Ishikawa (cell line): Measurements from ENCODE around the gene OR6K6.

Source experiments
- CEBPB ChIP-seq: IDR thresholded peaks from 2 replicates; pipeline ENCODE4 v1.6.1; 2012
- CREB1 ChIP-seq: IDR thresholded peaks from 2 replicates; pipeline ENCODE4 v1.6.1; 2012; ENCODE audit warnings: low read depth
- EGR1 ChIP-seq: IDR thresholded peaks from 2 replicates; pipeline ENCODE4 v1.6.1; 2012
- EP300 ChIP-seq: IDR thresholded peaks from 2 replicates; pipeline ENCODE4 v1.6.1; 2012; ENCODE audit warnings: borderline replicate concordance
- FOXM1 ChIP-seq: IDR thresholded peaks from 2 replicates; pipeline ENCODE4 v1.6.1; 2012; ENCODE audit warnings: low read depth, borderline replicate concordance
- NFIC ChIP-seq: IDR thresholded peaks from 2 replicates; pipeline ENCODE4 v1.6.1; 2012
- RAD21 ChIP-seq: IDR thresholded peaks from 2 replicates; pipeline ENCODE4 v1.6.1; 2012; ENCODE audit warnings: low read depth
- TAF1 ChIP-seq: IDR thresholded peaks from 2 replicates; pipeline ENCODE4 v1.6.1; 2012; ENCODE audit warnings: low read depth, mild to moderate bottlenecking
- TCF12 ChIP-seq: IDR thresholded peaks from 2 replicates; pipeline ENCODE4 v1.6.1; 2012; ENCODE audit warnings: low read depth
- TEAD4 ChIP-seq: IDR thresholded peaks from 2 replicates; pipeline ENCODE4 v1.6.1; 2012
- YY1 ChIP-seq: IDR thresholded peaks from 2 replicates; pipeline ENCODE4 v1.6.1; 2012; ENCODE audit warnings: low read depth
- ZBTB7A ChIP-seq: IDR thresholded peaks from 2 replicates; pipeline ENCODE4 v1.6.1; 2012; ENCODE audit warnings: low read depth
- TF ChIP-seq, protein P1 (sequence below): IDR thresholded peaks from 2 replicates; pipeline ENCODE4 v1.6.1; 2012
- TF ChIP-seq, protein P2 (sequence below): IDR thresholded peaks from 2 replicates; pipeline ENCODE4 v1.6.1; 2012; ENCODE audit warnings: low read depth, mild to moderate bottlenecking
- TF ChIP-seq, protein P3 (sequence below): IDR thresholded peaks from 2 replicates; pipeline ENCODE4 v1.6.1; 2012

The OR6K6 gene

DNA sequence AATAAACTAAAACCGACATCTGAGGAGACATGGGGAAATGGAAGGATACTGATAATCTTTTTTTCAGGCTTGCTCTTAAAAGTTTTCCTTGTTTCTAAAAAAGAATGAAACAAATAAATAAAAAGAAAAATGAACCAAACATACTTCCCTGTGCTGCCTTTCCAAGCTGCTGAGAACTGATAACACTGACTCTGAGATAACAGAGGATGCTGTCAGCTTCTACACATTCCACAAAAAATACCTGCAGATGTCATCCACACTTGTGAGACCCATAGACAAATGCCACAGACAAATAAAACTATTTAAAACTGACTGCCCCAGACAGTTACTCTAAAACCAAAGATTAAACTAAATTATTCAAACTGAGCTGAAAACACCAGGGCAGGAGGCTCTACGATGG lies 22.0 kb upstream of the OR6K6 start:
- TF ChIP-seq CEBPB, result no peak
- TF ChIP-seq TEAD4, result no peak
- TF ChIP-seq, protein P1, sequence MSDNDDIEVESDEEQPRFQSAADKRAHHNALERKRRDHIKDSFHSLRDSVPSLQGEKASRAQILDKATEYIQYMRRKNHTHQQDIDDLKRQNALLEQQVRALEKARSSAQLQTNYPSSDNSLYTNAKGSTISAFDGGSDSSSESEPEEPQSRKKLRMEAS, result no peak
- no peak for TF ChIP-seq YY1
- no peak for TF ChIP-seq TAF1
- no peak for TF ChIP-seq NFIC
- no peak for TF ChIP-seq ZBTB7A
- TF ChIP-seq FOXM1, result no peak

DNA sequence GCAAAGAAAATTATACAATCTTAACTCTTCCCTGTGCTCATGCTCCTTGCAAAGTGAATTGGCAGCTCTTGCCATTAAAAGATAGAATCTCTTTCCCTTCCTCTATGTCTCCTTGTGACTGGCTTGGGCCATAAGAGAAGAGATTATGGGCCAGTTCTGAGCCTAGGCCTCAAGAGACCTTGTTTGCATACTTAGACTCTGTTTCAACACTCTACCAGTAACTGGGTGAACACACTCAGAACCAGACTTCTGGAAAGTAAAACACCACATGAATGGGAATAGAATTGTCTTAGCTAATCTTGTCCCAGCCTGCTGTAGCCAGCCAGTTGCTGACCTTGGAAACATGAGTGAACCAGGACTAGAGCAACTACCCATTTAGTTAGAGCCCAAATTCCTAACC lies 18.7 kb upstream of the OR6K6 start:
- no peak for TF ChIP-seq TEAD4
- TF ChIP-seq TAF1, result no peak
- TF ChIP-seq, protein P2, sequence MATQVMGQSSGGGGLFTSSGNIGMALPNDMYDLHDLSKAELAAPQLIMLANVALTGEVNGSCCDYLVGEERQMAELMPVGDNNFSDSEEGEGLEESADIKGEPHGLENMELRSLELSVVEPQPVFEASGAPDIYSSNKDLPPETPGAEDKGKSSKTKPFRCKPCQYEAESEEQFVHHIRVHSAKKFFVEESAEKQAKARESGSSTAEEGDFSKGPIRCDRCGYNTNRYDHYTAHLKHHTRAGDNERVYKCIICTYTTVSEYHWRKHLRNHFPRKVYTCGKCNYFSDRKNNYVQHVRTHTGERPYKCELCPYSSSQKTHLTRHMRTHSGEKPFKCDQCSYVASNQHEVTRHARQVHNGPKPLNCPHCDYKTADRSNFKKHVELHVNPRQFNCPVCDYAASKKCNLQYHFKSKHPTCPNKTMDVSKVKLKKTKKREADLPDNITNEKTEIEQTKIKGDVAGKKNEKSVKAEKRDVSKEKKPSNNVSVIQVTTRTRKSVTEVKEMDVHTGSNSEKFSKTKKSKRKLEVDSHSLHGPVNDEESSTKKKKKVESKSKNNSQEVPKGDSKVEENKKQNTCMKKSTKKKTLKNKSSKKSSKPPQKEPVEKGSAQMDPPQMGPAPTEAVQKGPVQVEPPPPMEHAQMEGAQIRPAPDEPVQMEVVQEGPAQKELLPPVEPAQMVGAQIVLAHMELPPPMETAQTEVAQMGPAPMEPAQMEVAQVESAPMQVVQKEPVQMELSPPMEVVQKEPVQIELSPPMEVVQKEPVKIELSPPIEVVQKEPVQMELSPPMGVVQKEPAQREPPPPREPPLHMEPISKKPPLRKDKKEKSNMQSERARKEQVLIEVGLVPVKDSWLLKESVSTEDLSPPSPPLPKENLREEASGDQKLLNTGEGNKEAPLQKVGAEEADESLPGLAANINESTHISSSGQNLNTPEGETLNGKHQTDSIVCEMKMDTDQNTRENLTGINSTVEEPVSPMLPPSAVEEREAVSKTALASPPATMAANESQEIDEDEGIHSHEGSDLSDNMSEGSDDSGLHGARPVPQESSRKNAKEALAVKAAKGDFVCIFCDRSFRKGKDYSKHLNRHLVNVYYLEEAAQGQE, result no peak
- TF ChIP-seq EGR1, result no peak
- TF ChIP-seq, protein P3, sequence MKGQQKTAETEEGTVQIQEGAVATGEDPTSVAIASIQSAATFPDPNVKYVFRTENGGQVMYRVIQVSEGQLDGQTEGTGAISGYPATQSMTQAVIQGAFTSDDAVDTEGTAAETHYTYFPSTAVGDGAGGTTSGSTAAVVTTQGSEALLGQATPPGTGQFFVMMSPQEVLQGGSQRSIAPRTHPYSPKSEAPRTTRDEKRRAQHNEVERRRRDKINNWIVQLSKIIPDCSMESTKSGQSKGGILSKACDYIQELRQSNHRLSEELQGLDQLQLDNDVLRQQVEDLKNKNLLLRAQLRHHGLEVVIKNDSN, result no peak
- no peak for TF ChIP-seq YY1
- no peak for TF ChIP-seq CREB1
- no peak for TF ChIP-seq EP300
- no peak for TF ChIP-seq TCF12
- no peak for TF ChIP-seq FOXM1
- TF ChIP-seq, protein P1, result no peak
- no peak for TF ChIP-seq CEBPB
- TF ChIP-seq ZBTB7A, result no peak
- no peak for TF ChIP-seq RAD21
- no peak for TF ChIP-seq NFIC

DNA sequence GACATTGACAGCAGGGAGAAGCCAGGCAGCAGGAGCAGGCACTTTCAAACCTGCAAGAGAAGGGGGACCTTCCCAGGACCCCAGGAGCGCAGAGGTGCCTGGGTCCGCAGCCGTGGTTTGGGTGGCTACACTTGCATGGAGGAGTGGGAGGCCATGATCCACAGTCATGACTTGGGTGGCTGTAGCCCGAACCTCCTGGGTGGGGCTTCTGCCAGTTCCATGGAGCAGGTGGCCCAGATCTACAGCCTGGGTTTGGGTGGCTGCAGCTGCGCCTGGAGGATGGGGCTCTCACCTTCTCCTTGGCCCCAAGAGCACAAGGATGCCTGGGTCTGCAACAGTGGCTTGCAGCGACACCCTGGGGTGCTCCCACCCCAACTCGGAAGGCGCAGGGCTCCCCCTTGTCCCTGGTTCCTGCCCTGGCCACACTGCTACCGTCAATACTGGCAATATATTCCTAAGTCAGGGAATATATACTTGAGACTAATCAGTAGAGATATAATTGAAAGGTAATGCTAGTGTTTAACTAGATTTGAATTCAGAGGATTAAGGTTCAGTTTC lies 2.3 kb upstream of the OR6K6 start:
- no peak for TF ChIP-seq TCF12

DNA sequence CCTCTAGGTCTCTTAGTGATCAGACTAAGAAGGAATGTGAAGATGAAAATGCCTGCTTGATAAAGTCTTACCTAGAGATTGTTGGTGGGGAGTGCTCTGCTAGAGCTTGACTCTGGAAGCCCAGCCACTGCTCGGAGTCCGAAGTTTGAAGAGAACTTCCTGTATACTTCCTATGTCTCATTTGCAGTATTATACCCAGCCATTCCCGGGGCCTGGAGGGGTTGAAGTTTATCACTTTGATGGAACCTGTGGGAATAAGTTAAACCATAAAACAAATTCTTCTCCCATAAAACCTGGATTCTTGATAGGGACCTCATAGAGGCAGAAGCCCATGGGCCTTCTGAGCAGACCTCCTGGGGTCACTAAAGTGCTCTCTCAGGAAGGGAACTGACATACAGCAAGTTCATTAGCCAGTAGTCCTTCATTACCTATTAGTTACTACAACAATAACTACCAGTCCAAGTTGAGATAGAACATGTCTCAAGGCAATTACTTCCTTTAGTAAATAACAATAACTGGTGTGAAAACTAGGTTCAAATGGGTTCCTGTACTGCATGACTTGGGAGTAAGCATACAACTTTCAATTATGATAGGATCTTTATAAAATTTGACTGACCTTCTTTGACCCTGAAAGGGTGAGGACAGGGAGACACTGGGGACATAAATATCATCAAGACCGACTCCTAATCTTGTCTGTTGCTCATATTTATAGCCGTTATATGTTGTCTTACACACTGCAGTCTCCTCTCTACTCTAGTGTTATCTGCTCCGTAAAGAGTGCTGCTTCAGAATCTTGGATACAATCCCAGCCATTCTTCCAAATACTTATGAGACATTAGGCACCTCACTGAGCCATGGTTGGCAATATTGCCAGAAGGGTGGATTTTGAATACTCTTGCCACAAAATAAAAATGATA lies 17.7 kb downstream of the OR6K6 start, which contains the start of gene OR6N1:
Gene OR6N1, minus strand, starts transcription at position 246 of the 917 bp plus-strand sequence. CDS start 5,513 bp downstream, outside the sequence.
- TF ChIP-seq CEBPB (no peak), YY1 (no peak), CREB1 (no peak), TAF1 (no peak), EP300 (no peak), NFIC (no peak), RAD21 (no peak), ZBTB7A (no peak), FOXM1 (no peak)
- TF ChIP-seq, protein P1, result no peak
- TF ChIP-seq, protein P2, result no peak
- TF ChIP-seq, protein P3, result no peak

DNA sequence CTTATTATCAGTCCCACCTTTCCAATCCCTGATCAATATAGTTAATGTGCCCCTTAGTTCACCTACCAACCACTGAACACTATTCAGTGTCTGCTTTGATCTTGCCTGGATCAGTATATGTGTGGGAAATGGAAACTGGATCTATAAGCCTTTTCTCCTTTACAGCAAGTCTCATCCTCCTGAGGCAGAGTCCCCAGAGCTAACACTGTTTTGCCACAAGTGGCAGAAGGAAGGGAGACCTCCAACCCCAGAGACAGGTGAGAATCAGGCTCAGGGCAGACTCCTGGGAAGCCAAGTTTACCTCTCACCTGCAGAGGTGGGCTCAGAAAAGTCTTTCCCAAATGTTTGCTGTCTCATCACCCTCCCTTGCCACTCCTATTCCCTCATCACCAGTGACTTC lies 26.6 kb downstream of the OR6K6 start, which contains the start of gene OR6N2:
Gene OR6N2, minus strand, starts transcription at position 101 of the 400 bp plus-strand sequence. CDS start 3,569 bp downstream, outside the sequence.
- TF ChIP-seq EP300 (no peak), CREB1 (no peak), NFIC (no peak), FOXM1 (no peak), YY1 (no peak), TCF12 (no peak), EGR1 (no peak)
- TF ChIP-seq, protein P1, result no peak
- TF ChIP-seq, protein P2, result no peak
- TF ChIP-seq, protein P3, result no peak
